HUES6 (cell line): Measurements from ENCODE around the gene UMODL1.

Experiments used
- H3K27ac ChIP-seq: 2 replicates; pipeline ENCODE4 v1.7.0; 2013; ENCODE audit warnings: low read depth, mild to moderate bottlenecking, low read length, inconsistent platforms
- H3K27me3 ChIP-seq: 2 replicates; pipeline ENCODE4 v1.6.1; 2013; ENCODE audit warnings: low read length; ENCODE audit not compliant: control insufficient read depth, insufficient read depth
- H3K36me3 ChIP-seq: 2 replicates; pipeline ENCODE4 v1.6.1; 2013; ENCODE audit warnings: low read length; ENCODE audit not compliant: control insufficient read depth, insufficient read depth
- H3K4me1 ChIP-seq: 2 replicates; pipeline ENCODE4 v1.6.1; 2013; ENCODE audit warnings: low read length; ENCODE audit not compliant: control insufficient read depth, insufficient read depth
- H3K4me3 ChIP-seq: 2 replicates; pipeline ENCODE4 v1.5.1; 2013; ENCODE audit warnings: low read depth, low read length
- H3K9ac ChIP-seq: one replicate; pipeline ENCODE4 v1.6.1; 2013; ENCODE audit warnings: mild to moderate bottlenecking, low read length
- H3K9me3 ChIP-seq: 2 replicates; pipeline ENCODE4 v1.6.1; 2013; ENCODE audit warnings: low read depth, low read length; ENCODE audit not compliant: control insufficient read depth, insufficient read depth

UMODL1 gene

GRCh38 chr21:42039470-42039901 is 31.6 kb upstream of the UMODL1 start:
- H3K9me3 ChIP-seq = no peaks in the 10 kb centered on the region
- no peaks in the 10 kb centered on the region; the same call in 1 of the 2 replicates for H3K27me3 ChIP-seq
- H3K4me3 ChIP-seq = no peak overlapping the region
- H3K9ac ChIP-seq = no peak overlapping the region
- peaks cover 5% of the 10 kb centered on the region; the same call in 1 of the 2 replicates for H3K4me1 ChIP-seq
- no peak overlapping the region for H3K27ac ChIP-seq
- H3K36me3 ChIP-seq = no peaks in the 10 kb centered on the region

- peaks cover 5% of the 10 kb centered on the region; the same call in 1 of the 2 replicates for H3K4me1 ChIP-seq
- H3K9ac ChIP-seq = no peak overlapping the region
- no peak overlapping the region for H3K4me3 ChIP-seq
- H3K9me3 ChIP-seq = no peaks in the 10 kb centered on the region
- H3K36me3 ChIP-seq = no peaks in the 10 kb centered on the region
- no peak overlapping the region for H3K27ac ChIP-seq
- H3K27me3 ChIP-seq = no peaks in the 10 kb centered on the region; the same call in 1 of the 2 replicates
These were observed 31.2 kb upstream of the UMODL1 start for GRCh38 chr21:42039911-42040351.

GRCh38 chr21:42040411-42041180 is 30.5 kb upstream of the UMODL1 start:
- no peaks in the 10 kb centered on the region for H3K36me3 ChIP-seq
- peaks cover 5% of the 10 kb centered on the region; the same call in 1 of the 2 replicates for H3K4me1 ChIP-seq
- H3K4me3 ChIP-seq = no peak overlapping the region
- no peaks in the 10 kb centered on the region for H3K27me3 ChIP-seq
- no peak overlapping the region for H3K27ac ChIP-seq
- H3K9ac ChIP-seq = no peak overlapping the region
- no peaks in the 10 kb centered on the region for H3K9me3 ChIP-seq

- Histone ChIP-seq H3K36me3 (no peaks in the 10 kb centered on the region), H3K9me3 (no peaks in the 10 kb centered on the region), H3K27me3 (no peaks in the 10 kb centered on the region), H3K9ac (no peak overlapping the region), H3K4me1 (peaks cover 5% of the 10 kb centered on the region; the same call in 1 of the 2 replicates), H3K4me3 (no peak overlapping the region), H3K27ac (no peak overlapping the region)
These were observed 29.9 kb upstream of the UMODL1 start for GRCh38 chr21:42041246-42041645.

- H3K9me3 ChIP-seq = no peaks in the 10 kb centered on the region
- H3K27ac ChIP-seq = no peak overlapping the region
- H3K36me3 ChIP-seq = no peaks in the 10 kb centered on the region
- no peaks in the 10 kb centered on the region for H3K27me3 ChIP-seq
- peaks cover 5% of the 10 kb centered on the region; the same call in 1 of the 2 replicates for H3K4me1 ChIP-seq
- H3K9ac ChIP-seq = no peak overlapping the region
- no peak overlapping the region for H3K4me3 ChIP-seq
These were observed 29.4 kb upstream of the UMODL1 start for GRCh38 chr21:42041711-42042110.

- Histone ChIP-seq H3K27me3 (no peaks in the 10 kb centered on the region), H3K36me3 (no peaks in the 10 kb centered on the region), H3K9ac (no peak overlapping the region), H3K4me1 (peaks cover 5% of the 10 kb centered on the region; the same call in 1 of the 2 replicates), H3K27ac (no peak overlapping the region), H3K9me3 (no peaks in the 10 kb centered on the region), H3K4me3 (no peak overlapping the region)
These were observed 28.5 kb upstream of the UMODL1 start for GRCh38 chr21:42042651-42043050.

GRCh38 chr21:42043201-42043895 is 27.8 kb upstream of the UMODL1 start:
- H3K4me3 ChIP-seq = no peak overlapping the region
- H3K9me3 ChIP-seq = no peaks in the 10 kb centered on the region
- H3K27me3 ChIP-seq = no peaks in the 10 kb centered on the region
- no peaks in the 10 kb centered on the region for H3K36me3 ChIP-seq
- peaks cover 5% of the 10 kb centered on the region; the same call in 1 of the 2 replicates for H3K4me1 ChIP-seq
- no peak overlapping the region for H3K27ac ChIP-seq
- no peak overlapping the region for H3K9ac ChIP-seq

- Histone ChIP-seq H3K9me3 (no peaks in the 10 kb centered on the region), H3K27me3 (no peaks in the 10 kb centered on the region), H3K36me3 (no peaks in the 10 kb centered on the region), H3K27ac (no peak overlapping the region), H3K4me3 (no peak overlapping the region), H3K4me1 (peaks cover 5% of the 10 kb centered on the region; the same call in 1 of the 2 replicates), H3K9ac (no peak overlapping the region)
These were observed 27.2 kb upstream of the UMODL1 start for GRCh38 chr21:42043961-42044360.

- H3K9me3 ChIP-seq = no peaks in the 10 kb centered on the region
- no peaks in the 10 kb centered on the region for H3K36me3 ChIP-seq
- H3K27me3 ChIP-seq = no peaks in the 10 kb centered on the region
- peaks cover 4% of the 10 kb centered on the region; the same call in 1 of the 2 replicates for H3K4me1 ChIP-seq
- no peak overlapping the region for H3K4me3 ChIP-seq
- no peak overlapping the region for H3K9ac ChIP-seq
- no peak overlapping the region for H3K27ac ChIP-seq
These were observed 26.1 kb upstream of the UMODL1 start for GRCh38 chr21:42044871-42045495.

GRCh38 chr21:42047821-42048613 is 23.1 kb upstream of the UMODL1 start:
- no peaks in the 10 kb centered on the region for H3K27me3 ChIP-seq
- no peak overlapping the region for H3K4me3 ChIP-seq
- 0 out of 2 replicates have a peak, but pooled peaks cover 3% of the 10 kb centered on the region for H3K9me3 ChIP-seq
- H3K36me3 ChIP-seq = no peaks in the 10 kb centered on the region
- no peak overlapping the region for H3K9ac ChIP-seq
- H3K27ac ChIP-seq = no peak overlapping the region
- no peaks in the 10 kb centered on the region for H3K4me1 ChIP-seq
